ENCODE results near the gene CLEC10A.

DNA sequence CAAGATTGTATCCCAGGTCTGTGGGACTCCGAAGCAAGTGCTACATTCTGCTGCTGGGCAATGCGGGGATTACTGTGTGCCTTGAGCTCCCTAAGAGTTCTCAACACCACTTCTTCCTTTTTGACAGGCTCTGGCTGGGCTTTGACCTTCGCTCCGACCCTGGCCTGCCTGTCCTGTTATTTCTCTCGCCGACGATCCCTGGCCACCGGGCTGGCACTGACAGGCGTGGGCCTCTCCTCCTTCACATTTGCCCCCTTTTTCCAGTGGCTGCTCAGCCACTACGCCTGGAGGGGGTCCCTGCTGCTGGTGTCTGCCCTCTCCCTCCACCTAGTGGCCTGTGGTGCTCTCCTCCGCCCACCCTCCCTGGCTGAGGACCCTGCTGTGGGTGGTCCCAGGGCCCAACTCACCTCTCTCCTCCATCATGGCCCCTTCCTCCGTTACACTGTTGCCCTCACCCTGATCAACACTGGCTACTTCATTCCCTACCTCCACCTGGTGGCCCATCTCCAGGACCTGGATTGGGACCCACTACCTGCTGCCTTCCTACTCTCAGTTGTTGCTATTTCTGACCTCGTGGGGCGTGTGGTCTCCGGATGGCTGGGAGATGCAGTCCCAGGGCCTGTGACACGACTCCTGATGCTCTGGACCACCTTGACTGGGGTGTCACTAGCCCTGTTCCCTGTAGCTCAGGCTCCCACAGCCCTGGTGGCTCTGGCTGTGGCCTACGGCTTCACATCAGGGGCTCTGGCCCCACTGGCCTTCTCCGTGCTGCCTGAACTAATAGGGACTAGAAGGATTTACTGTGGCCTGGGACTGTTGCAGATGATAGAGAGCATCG, 41.8 kb downstream of the CLEC10A start:
- TF ChIP-seq, protein P1, sequence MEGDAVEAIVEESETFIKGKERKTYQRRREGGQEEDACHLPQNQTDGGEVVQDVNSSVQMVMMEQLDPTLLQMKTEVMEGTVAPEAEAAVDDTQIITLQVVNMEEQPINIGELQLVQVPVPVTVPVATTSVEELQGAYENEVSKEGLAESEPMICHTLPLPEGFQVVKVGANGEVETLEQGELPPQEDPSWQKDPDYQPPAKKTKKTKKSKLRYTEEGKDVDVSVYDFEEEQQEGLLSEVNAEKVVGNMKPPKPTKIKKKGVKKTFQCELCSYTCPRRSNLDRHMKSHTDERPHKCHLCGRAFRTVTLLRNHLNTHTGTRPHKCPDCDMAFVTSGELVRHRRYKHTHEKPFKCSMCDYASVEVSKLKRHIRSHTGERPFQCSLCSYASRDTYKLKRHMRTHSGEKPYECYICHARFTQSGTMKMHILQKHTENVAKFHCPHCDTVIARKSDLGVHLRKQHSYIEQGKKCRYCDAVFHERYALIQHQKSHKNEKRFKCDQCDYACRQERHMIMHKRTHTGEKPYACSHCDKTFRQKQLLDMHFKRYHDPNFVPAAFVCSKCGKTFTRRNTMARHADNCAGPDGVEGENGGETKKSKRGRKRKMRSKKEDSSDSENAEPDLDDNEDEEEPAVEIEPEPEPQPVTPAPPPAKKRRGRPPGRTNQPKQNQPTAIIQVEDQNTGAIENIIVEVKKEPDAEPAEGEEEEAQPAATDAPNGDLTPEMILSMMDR (IDR thresholded peaks at IDR 0.05) = no peak
- no peak for TF ChIP-seq POLR2A (IDR thresholded peaks at IDR 0.05)

Measured in thyroid gland (tissue), 4 donors.